Activated CD8-positive, alpha-beta memory T cell treated with anti-CD3 and anti-CD28 coated beads, Interleukin-2, amount 10 ng/mL, durations not matched to agents 7 days and 5 days (primary cell): Measurements from ENCODE around the gene EVA1C. TPM values are rescaled to one million over a fixed set of nuclear protein-coding genes. Genes with fewer than 3 reads are reported as not detected.

Experiments
- ATAC-seq: fragments of 150-1000 bp; cut with Tn5 transposase; one replicate; pipeline ENCODE4 v1.10.0; 2021; ENCODE audit warnings: moderate library complexity
- CTCF ChIA-PET: fragments of 350-600 bp; sonication (Branson Sonifier 250); formaldehyde crosslinking; loops from one replicate; lab custom pipeline; 2021; ENCODE audit warnings: antibody characterized with exemption; lab: Charles Lee
- DNase-seq: peaks from one replicate; pipeline ENCODE4 v3.0.0-alpha.2; 2020
- H3K27ac Mint-ChIP-seq: one replicate; pipeline ENCODE4 v1.8.0; 2021; ENCODE audit warnings: mild to moderate bottlenecking, mixed read lengths
- H3K27me3 Mint-ChIP-seq: one replicate; pipeline ENCODE4 v1.8.0; 2021; ENCODE audit warnings: mixed read lengths
- H3K36me3 Mint-ChIP-seq: one replicate; pipeline ENCODE4 v1.8.0; 2021; ENCODE audit warnings: mild to moderate bottlenecking, mixed read lengths
- H3K4me1 Mint-ChIP-seq: one replicate; pipeline ENCODE4 v1.8.0; 2021; ENCODE audit warnings: mixed read lengths
- H3K4me3 Mint-ChIP-seq: one replicate; pipeline ENCODE4 v1.8.0; 2021; ENCODE audit warnings: mild to moderate bottlenecking, moderate library complexity, mixed read lengths
- H3K9me3 Mint-ChIP-seq: one replicate; pipeline ENCODE4 v1.8.0; 2022; ENCODE audit warnings: low read depth, mixed read lengths
- total RNA-seq, 2 experiments: library from RNA; stranded (reverse); gene quantifications; one replicate each; pipeline ENCODE4 v1.2.3, GENCODE V29; 2021

Gene EVA1C
- total RNA-seq, 2 experiments from 2014 or later = 4.5 to 7.6 TPM

DNA sequence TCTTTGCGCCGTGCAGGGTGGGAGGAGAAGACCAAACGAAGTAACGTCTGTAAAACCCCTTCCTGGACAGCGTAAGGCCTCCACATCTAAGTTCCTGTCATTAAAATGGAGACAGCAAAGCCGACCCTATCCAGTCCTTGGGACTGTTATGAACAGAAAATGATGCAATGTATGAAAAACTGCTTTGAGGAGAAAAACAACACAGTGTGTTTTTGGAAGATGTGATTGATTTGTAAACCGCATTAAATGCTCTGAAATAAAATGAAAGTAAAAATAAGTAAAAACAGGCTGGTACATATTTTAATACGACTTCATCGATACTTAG lies 18.9 kb upstream of the EVA1C start:
- peaks cover 10% of the 10 kb centered on the region for H3K36me3 Mint-ChIP-seq
- DNase-seq = no peak
- peak overlapping the region; percentile 81 for H3K4me3 Mint-ChIP-seq
- H3K27ac Mint-ChIP-seq = peak overlapping the region; percentile 87
- no peaks in the 10 kb centered on the region for H3K27me3 Mint-ChIP-seq
- no peaks in the 10 kb centered on the region for H3K9me3 Mint-ChIP-seq
- H3K4me1 Mint-ChIP-seq = peaks cover 48% of the 10 kb centered on the region
- ATAC-seq = no peak
- CTCF ChIA-PET = interaction anchor here (1.4 to 2.8 kb wide), 4 partner anchors 9 to 208 kb away, joined by 3 to 21 read pairs (median 8); no protein-coding TSS in a partner anchor

- Mint-ChIP-seq H3K4me3 (no peak overlapping the region), H3K27ac (peak overlapping the region; percentile 16), H3K9me3 (no peaks in the 10 kb centered on the region), H3K4me1 (peaks cover 26% of the 10 kb centered on the region), H3K27me3 (peaks cover 6% of the 10 kb centered on the region), H3K36me3 (no peaks in the 10 kb centered on the region)
- CTCF ChIA-PET = interaction anchor here (0.6 to 7.3 kb wide), 16 partner anchors 8 to 223 kb away, joined by 3 to 75 read pairs (median 4); partner anchors contain the start of genes EVA1C and URB1
- DNase-seq = peak; percentile 71
- peak; percentile 83 for ATAC-seq
These were observed 9.2 kb upstream of the EVA1C start for GRCh38 chr21:32403201-32403777.

GRCh38 chr21:32406405-32406804 lies 6.1 kb upstream of the EVA1C start:
- Mint-ChIP-seq H3K27me3 (no peaks in the 10 kb centered on the region), H3K4me1 (peaks cover 44% of the 10 kb centered on the region), H3K4me3 (no peak overlapping the region), H3K27ac (peak overlapping the region; percentile 63), H3K36me3 (no peaks in the 10 kb centered on the region), H3K9me3 (no peaks in the 10 kb centered on the region)
- DNase-seq (no peak), ATAC-seq (no peak)
- CTCF ChIA-PET = interaction anchor here (2.6 to 7.3 kb wide), 2 partner anchors 163 to 194 kb away, joined by 17 to 66 read pairs; no protein-coding TSS in a partner anchor

DNA sequence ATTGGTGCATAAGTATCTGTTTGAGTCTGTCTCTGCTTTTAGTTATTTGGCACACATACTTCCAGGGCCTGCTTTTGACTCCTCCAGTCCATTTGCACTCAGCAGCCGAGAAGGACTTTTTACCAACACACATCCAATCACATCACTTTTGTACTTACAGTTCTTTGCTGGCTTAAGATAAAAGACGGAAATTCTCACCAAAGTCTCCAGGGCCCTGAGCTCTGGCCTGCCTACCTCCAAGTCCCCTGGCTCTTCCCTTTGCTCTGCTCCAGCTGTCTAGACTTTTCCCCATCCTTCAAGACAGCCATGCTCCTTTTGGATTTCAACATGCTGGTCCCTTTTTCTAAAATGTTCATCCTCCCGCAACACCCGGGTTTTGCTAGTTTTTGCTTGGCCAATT lies 2.2 kb upstream of the EVA1C start:
- H3K27ac Mint-ChIP-seq = no peak overlapping the region
- H3K4me1 Mint-ChIP-seq = peaks cover 54% of the 10 kb centered on the region
- H3K27me3 Mint-ChIP-seq = no peaks in the 10 kb centered on the region
- ATAC-seq (no peak), DNase-seq (no peak)
- no peaks in the 10 kb centered on the region for H3K9me3 Mint-ChIP-seq
- CTCF ChIA-PET = no interaction called here
- no peaks in the 10 kb centered on the region for H3K36me3 Mint-ChIP-seq
- H3K4me3 Mint-ChIP-seq = no peak overlapping the region

DNA sequence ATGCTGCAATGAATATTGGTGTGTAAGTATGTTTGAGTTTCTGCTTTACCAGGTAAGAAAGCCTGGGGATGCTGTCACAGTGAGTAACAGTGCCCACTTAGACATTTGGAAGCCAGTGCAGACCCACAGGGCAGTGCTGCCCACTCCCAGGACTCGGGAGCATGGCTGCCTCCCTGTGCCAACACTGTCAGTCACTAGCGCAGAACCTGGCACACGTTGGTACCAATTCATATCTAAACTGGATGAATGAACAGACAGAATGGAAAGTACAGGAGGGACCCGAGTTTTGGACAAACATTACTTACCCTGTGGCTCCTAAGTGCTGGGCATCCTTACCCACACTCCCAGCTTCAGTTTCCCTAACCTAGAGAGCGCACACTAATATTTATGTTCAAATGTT lies 1.6 kb upstream of the EVA1C start:
- Mint-ChIP-seq H3K9me3 (no peaks in the 10 kb centered on the region), H3K27me3 (no peaks in the 10 kb centered on the region), H3K36me3 (no peaks in the 10 kb centered on the region), H3K27ac (peak overlapping the region; percentile 91), H3K4me1 (peaks cover 54% of the 10 kb centered on the region), H3K4me3 (peak overlapping the region; percentile 90)
- ATAC-seq (no peak), DNase-seq (no peak)
- CTCF ChIA-PET = interaction anchor here (1.3 to 2.9 kb wide), 3 partner anchors 8 to 190 kb away, joined by 5 to 15 read pairs (median 12); no protein-coding TSS in a partner anchor

- Mint-ChIP-seq H3K36me3 (no peaks in the 10 kb centered on the region), H3K9me3 (no peaks in the 10 kb centered on the region), H3K4me3 (peak overlapping the region; percentile 90), H3K4me1 (peaks cover 50% of the 10 kb centered on the region), H3K27ac (peak overlapping the region; percentile 91), H3K27me3 (no peaks in the 10 kb centered on the region)
- DNase-seq = peak; percentile 81
- ATAC-seq = peak; percentile 72
- CTCF ChIA-PET = interaction anchor here (1.0 to 2.9 kb wide), 7 partner anchors 9 to 198 kb away, joined by 3 to 15 read pairs (median 5); no protein-coding TSS in a partner anchor
These were observed 950 bp upstream of the EVA1C start for GRCh38 chr21:32411350-32412161.

- Mint-ChIP-seq H3K36me3 (no peaks in the 10 kb centered on the region), H3K9me3 (no peaks in the 10 kb centered on the region), H3K4me3 (peak overlapping the region; percentile 77), H3K27me3 (no peaks in the 10 kb centered on the region), H3K27ac (peak overlapping the region; percentile 41), H3K4me1 (peaks cover 40% of the 10 kb centered on the region)
- CTCF ChIA-PET = interaction anchor here (1.4 to 2.9 kb wide), 5 partner anchors 10 to 196 kb away, joined by 4 to 15 read pairs (median 12); no protein-coding TSS in a partner anchor
- DNase-seq = no peak
- no peak for ATAC-seq
These were observed 554 bp downstream of the EVA1C start for GRCh38 chr21:32413015-32413504.

GRCh38 chr21:32413697-32414578 lies 1.4 kb downstream of the EVA1C start:
- Mint-ChIP-seq H3K9me3 (no peaks in the 10 kb centered on the region), H3K4me3 (peak overlapping the region; percentile 77), H3K27me3 (no peaks in the 10 kb centered on the region), H3K27ac (no peak overlapping the region), H3K4me1 (peaks cover 32% of the 10 kb centered on the region), H3K36me3 (no peaks in the 10 kb centered on the region)
- DNase-seq = no peak
- CTCF ChIA-PET = interaction anchor here (0.9 to 2.9 kb wide), 5 partner anchors 11 to 187 kb away, joined by 4 to 15 read pairs (median 9); no protein-coding TSS in a partner anchor
- no peak for ATAC-seq

GRCh38 chr21:32414579-32415358 lies 2.3 kb downstream of the EVA1C start:
- Mint-ChIP-seq H3K4me3 (no peak overlapping the region), H3K27me3 (no peaks in the 10 kb centered on the region), H3K27ac (no peak overlapping the region), H3K4me1 (peaks cover 32% of the 10 kb centered on the region), H3K36me3 (no peaks in the 10 kb centered on the region), H3K9me3 (no peaks in the 10 kb centered on the region)
- DNase-seq (no peak), ATAC-seq (no peak)
- CTCF ChIA-PET = interaction anchor here (0.9 to 2.2 kb wide), 5 partner anchors 12 to 186 kb away, joined by 3 to 9 read pairs (median 4); no protein-coding TSS in a partner anchor

- no peak for ATAC-seq
- no peaks in the 10 kb centered on the region for H3K27me3 Mint-ChIP-seq
- no peaks in the 10 kb centered on the region for H3K9me3 Mint-ChIP-seq
- H3K4me3 Mint-ChIP-seq = no peak overlapping the region
- no peaks in the 10 kb centered on the region for H3K36me3 Mint-ChIP-seq
- H3K27ac Mint-ChIP-seq = no peak overlapping the region
- DNase-seq = no peak
- peaks cover 26% of the 10 kb centered on the region for H3K4me1 Mint-ChIP-seq
- CTCF ChIA-PET = interaction anchor here (1.0 to 2.2 kb wide), 5 partner anchors 11 to 185 kb away, joined by 3 to 9 read pairs (median 3); no protein-coding TSS in a partner anchor
These were observed 3.2 kb downstream of the EVA1C start for GRCh38 chr21:32415451-32416398.

- no peak for DNase-seq
- no peak for ATAC-seq
- Mint-ChIP-seq H3K4me1 (peaks cover 14% of the 10 kb centered on the region), H3K4me3 (no peak overlapping the region), H3K36me3 (peaks cover 4% of the 10 kb centered on the region), H3K27me3 (no peaks in the 10 kb centered on the region), H3K27ac (no peak overlapping the region), H3K9me3 (peaks cover 3% of the 10 kb centered on the region)
- CTCF ChIA-PET = interaction anchor here (1.0 kb wide), 1 partner anchor 14 kb away, joined by 3 read pairs; no protein-coding TSS in a partner anchor
These were observed 5.6 kb downstream of the EVA1C start for GRCh38 chr21:32418146-32418545.
